GM12878 (cell line): Measurements from ENCODE around the gene CLASRP. TPM values are rescaled to one million over a fixed set of nuclear protein-coding genes. Genes with fewer than 3 reads are reported as not detected.

Experiments
- ATAC-seq: fragments of 200-7000 bp; cut with Tn5 transposase; 3 replicates; pipeline ENCODE4 v1.9.1; 2020; ENCODE audit warnings: mild to moderate bottlenecking, moderate library complexity
- BruUV-seq: library from RNA; stranded (reverse); fragments of 400-500 nt; replicated peaks from 2 replicates; lab custom pipeline; 2021; lab: Mats Ljungman, UMichigan
- CTCF ChIA-PET: fragments of 300-600 bp; sonication (Branson Sonifier 250); formaldehyde crosslinking; extraction: SDS; loops from one replicate; lab custom pipeline; 2021; ENCODE audit warnings: inconsistent platforms; lab: Yijun Ruan, JAX
- POLR2A ChIA-PET: fragments of 350-600 bp; formaldehyde crosslinking; extraction: SDS; loops from one replicate; lab custom pipeline; 2021; ENCODE audit warnings: inconsistent platforms; lab: Charles Lee
- RAD21 ChIA-PET: fragments of 300-600 bp; sonication (Branson Sonifier 250); formaldehyde crosslinking; loops from one replicate; lab custom pipeline; 2023; ENCODE audit warnings: antibody characterized with exemption; ENCODE audit not compliant: unreplicated experiment; lab: Charles Lee
- SMC1A ChIA-PET: fragments of 300-600 bp; sonication (Branson Sonifier 250); formaldehyde crosslinking; loops from one replicate; lab custom pipeline; 2023; ENCODE audit not compliant: unreplicated experiment, uncharacterized antibody; lab: Charles Lee
- DNase-seq: peaks from one replicate; pipeline ENCODE4 v3.0.0-alpha.2; 2011; ENCODE audit warnings: low read depth, low spot score
- FAIRE-seq: peaks from 3 replicates; lab custom pipeline; 2011; peaks lifted over from hg19 to GRCh38; lab: Jason Lieb, UNC
- H2AFZ ChIP-seq: 2 replicates; pipeline ENCODE4 v1.6.0; 2011; ENCODE audit warnings: low read depth, low read length, control low read depth; ENCODE audit not compliant: control insufficient read depth
- H3K27ac ChIP-seq: 2 replicates; pipeline ENCODE4 v1.5.1; 2011; ENCODE audit warnings: control low read depth; ENCODE audit not compliant: control insufficient read depth, insufficient read depth
- H3K27me3 ChIP-seq, 2 experiments: replicated peaks in 1 of 2; 2 replicates each; pipeline versions ENCODE4 v1.6.0 to v1.6.1; 2011; ENCODE audit warnings: low read length in 1 of 2; ENCODE audit not compliant: control insufficient read depth in 2 of 2, insufficient read depth in 2 of 2
- H3K36me3 ChIP-seq, 2 experiments: 2 replicates each; pipeline ENCODE4 v1.5.1; 2011; ENCODE audit warnings: low read length in 1 of 2; ENCODE audit not compliant: control insufficient read depth in 2 of 2, insufficient read depth in 2 of 2
- H3K4me1 ChIP-seq: 2 replicates; pipeline ENCODE4 v1.6.1; 2011; ENCODE audit warnings: mild to moderate bottlenecking, low read length, moderate library complexity, mixed read lengths; ENCODE audit not compliant: control insufficient read depth, insufficient read depth
- H3K4me2 ChIP-seq: 2 replicates; pipeline ENCODE4 v1.6.0; 2011; ENCODE audit warnings: control low read depth; ENCODE audit not compliant: control insufficient read depth, insufficient read depth
- H3K4me3 ChIP-seq: fragments of 200-600 bp; sonication (generic); 2 replicates; pipeline ENCODE4 v1.5.1; 2016
- H3K79me2 ChIP-seq: 2 replicates; pipeline ENCODE4 v1.6.0; 2011; ENCODE audit warnings: low read length; ENCODE audit not compliant: control insufficient read depth, insufficient read depth
- H3K9ac ChIP-seq: 2 replicates; pipeline ENCODE4 v1.8.0; 2011; ENCODE audit warnings: low read length, control low read depth, mixed read lengths; ENCODE audit not compliant: control insufficient read depth, insufficient read depth
- H3K9me3 ChIP-seq: replicated peaks from 3 replicates; pipeline ENCODE4 v1.5.1; 2011; ENCODE audit warnings: mild to moderate bottlenecking, low read length; ENCODE audit not compliant: control insufficient read depth, insufficient read depth
- H4K20me1 ChIP-seq: 2 replicates; pipeline ENCODE4 v1.6.0; 2011; ENCODE audit not compliant: control insufficient read depth, insufficient read depth
- CHD4 ChIP-seq: fragments of 200-600 bp; sonication (generic); IDR thresholded peaks from 2 replicates; pipeline ENCODE4 v1.6.1; 2016; ENCODE audit warnings: mild to moderate bottlenecking
- EGR1 ChIP-seq, 2 experiments: IDR thresholded peaks; 1 replicate in 1 of 2; 2 replicates in 1 of 2; pipeline ENCODE4 v1.6.1; 2011 to 2012; ENCODE audit warnings: low read depth in 2 of 2, low read length in 2 of 2, borderline replicate concordance in 1 of 2, mild to moderate bottlenecking in 1 of 2, moderate library complexity in 1 of 2
- POLR2A ChIP-seq: IDR thresholded peaks from 2 replicates; pipeline ENCODE4 v1.6.1; 2011; ENCODE audit warnings: low read depth, mild to moderate bottlenecking, low read length
- SMAD1 ChIP-seq: fragments of 450-650 bp; IDR thresholded peaks from 2 replicates; pipeline ENCODE4 v1.6.1; 2018; ENCODE audit warnings: mild to moderate bottlenecking, low read depth; ENCODE audit not compliant: partially characterized antibody
- WGBS: methylation state at CpG from one replicate; pipeline ENCODE4 v1.1.6; 2016; ENCODE audit warnings: low lambda C conversion rate; ENCODE audit not compliant: insufficient replicate concordance, insufficient coverage; ENCODE audit errors: missing lambda C conversion rate; 5-methylcytosine and 5-hydroxymethylcytosine counted together
- in situ Hi-C: fragments of 300-500 bp; cut with MboI; formaldehyde crosslinking; loops from 9 replicates; pipeline ENCODE4 v1.14.3; 2018; ENCODE audit warnings: mixed read lengths
- intact Hi-C: fragments of 100-400 bp; cut with micrococcal nuclease; formaldehyde crosslinking; loops from one replicate; pipeline ENCODE4 v1.14.2; 2022; ENCODE audit not compliant: unreplicated experiment
- polyA plus RNA-seq, 11 experiments: library from polyadenylated mRNA; depleted of rRNA in 4 of 11; unstranded in 6 of 11; stranded (reverse) in 5 of 11; fragments of >200 nt; fragmentation: Nextera tagmentation in 4 of 11; fragmentation: Illumina TruSeq in 1 of 11; extraction: Ambion mirVana in 4 of 11; extraction: Trizol in 1 of 11; gene quantifications; 1 replicate in 1 of 11; 2 replicates in 10 of 11; pipeline versions ENCODE4 v1.2.1 to v1.2.3, GENCODE V29; 2011 to 2016; ENCODE audit warnings: inconsistent platforms in 2 of 11, missing spikeins in 2 of 11, low read depth in 1 of 11
- total RNA-seq, 4 experiments: library from RNA; depleted of rRNA in 3 of 4; stranded (reverse); fragments of >200 nt in 3 of 4; fragmentation: Illumina TruSeq in 1 of 4; extraction: Trizol in 1 of 4; gene quantifications; 2 replicates each; pipeline versions ENCODE4 v1.2.1 to v1.2.3, GENCODE V29; 2013 to 2021
- TF ChIP-seq, protein P1 (sequence below): fragments of 450-650 bp; IDR thresholded peaks from 2 replicates; pipeline ENCODE4 v1.6.1; 2017; ENCODE audit warnings: mild to moderate bottlenecking
- TF ChIP-seq, protein P2 (sequence below): fragments of 450-650 bp; IDR thresholded peaks from 2 replicates; pipeline ENCODE4 v1.6.1; 2017; ENCODE audit warnings: antibody characterized with exemption, mild to moderate bottlenecking, moderate library complexity
- TF ChIP-seq, protein P3 (sequence below): IDR thresholded peaks from 2 replicates; pipeline ENCODE4 v1.6.1; 2012; ENCODE audit warnings: improper control_type of control experiment, low read depth, low read length; ENCODE audit not compliant: insufficient replicate concordance
- TF ChIP-seq, protein P4 (sequence below): IDR thresholded peaks from 2 replicates; pipeline ENCODE4 v1.6.1; 2012; ENCODE audit warnings: low read length, inconsistent platforms

The CLASRP gene
- total and polyA plus RNA-seq, 10 of the 15 experiments (the other 5 are each of a cell fraction or from before 2014, with no cell fraction given): 0.68 to 75.8 (median 30.2) TPM

DNA sequence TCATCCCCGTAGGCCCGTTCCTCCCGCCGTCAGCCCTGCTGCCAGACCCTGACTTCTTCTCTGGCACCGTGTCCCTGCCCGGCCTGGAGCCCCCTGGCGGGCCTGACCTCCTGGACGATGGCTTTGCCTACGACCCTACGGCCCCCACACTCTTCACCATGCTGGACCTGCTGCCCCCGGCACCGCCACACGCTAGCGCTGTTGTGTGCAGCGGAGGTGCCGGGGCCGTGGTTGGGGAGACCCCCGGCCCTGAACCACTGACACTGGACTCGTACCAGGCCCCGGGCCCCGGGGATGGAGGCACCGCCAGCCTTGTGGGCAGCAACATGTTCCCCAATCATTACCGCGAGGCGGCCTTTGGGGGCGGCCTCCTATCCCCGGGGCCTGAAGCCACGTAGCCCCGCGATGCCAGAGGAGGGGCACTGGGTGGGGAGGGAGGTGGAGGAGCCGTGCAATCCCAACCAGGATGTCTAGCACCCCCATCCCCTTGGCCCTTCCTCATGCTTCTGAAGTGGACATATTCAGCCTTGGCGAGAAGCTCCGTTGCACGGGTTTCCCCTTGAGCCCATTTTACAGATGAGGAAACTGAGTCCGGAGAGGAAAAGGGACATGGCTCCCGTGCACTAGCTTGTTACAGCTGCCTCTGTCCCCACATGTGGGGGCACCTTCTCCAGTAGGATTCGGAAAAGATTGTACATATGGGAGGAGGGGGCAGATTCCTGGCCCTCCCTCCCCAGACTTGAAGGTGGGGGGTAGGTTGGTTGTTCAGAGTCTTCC is 1.3 kb upstream of the CLASRP start:
- TF ChIP-seq CHD4 (no peak), EGR1 (IDR thresholded peaks at IDR 0.05; ENCODE audit: borderline replicate concordance in 1 of 2, low read depth in 2 of 2, low read length in 2 of 2) (no peak), POLR2A (0 out of 2 replicates have a peak, but pooled peaks have one; percentile 17), SMAD1 (no peak)
- TF ChIP-seq, protein P1, sequence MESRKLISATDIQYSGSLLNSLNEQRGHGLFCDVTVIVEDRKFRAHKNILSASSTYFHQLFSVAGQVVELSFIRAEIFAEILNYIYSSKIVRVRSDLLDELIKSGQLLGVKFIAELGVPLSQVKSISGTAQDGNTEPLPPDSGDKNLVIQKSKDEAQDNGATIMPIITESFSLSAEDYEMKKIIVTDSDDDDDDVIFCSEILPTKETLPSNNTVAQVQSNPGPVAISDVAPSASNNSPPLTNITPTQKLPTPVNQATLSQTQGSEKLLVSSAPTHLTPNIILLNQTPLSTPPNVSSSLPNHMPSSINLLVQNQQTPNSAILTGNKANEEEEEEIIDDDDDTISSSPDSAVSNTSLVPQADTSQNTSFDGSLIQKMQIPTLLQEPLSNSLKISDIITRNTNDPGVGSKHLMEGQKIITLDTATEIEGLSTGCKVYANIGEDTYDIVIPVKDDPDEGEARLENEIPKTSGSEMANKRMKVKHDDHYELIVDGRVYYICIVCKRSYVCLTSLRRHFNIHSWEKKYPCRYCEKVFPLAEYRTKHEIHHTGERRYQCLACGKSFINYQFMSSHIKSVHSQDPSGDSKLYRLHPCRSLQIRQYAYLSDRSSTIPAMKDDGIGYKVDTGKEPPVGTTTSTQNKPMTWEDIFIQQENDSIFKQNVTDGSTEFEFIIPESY: no peak
- TF ChIP-seq, protein P2, sequence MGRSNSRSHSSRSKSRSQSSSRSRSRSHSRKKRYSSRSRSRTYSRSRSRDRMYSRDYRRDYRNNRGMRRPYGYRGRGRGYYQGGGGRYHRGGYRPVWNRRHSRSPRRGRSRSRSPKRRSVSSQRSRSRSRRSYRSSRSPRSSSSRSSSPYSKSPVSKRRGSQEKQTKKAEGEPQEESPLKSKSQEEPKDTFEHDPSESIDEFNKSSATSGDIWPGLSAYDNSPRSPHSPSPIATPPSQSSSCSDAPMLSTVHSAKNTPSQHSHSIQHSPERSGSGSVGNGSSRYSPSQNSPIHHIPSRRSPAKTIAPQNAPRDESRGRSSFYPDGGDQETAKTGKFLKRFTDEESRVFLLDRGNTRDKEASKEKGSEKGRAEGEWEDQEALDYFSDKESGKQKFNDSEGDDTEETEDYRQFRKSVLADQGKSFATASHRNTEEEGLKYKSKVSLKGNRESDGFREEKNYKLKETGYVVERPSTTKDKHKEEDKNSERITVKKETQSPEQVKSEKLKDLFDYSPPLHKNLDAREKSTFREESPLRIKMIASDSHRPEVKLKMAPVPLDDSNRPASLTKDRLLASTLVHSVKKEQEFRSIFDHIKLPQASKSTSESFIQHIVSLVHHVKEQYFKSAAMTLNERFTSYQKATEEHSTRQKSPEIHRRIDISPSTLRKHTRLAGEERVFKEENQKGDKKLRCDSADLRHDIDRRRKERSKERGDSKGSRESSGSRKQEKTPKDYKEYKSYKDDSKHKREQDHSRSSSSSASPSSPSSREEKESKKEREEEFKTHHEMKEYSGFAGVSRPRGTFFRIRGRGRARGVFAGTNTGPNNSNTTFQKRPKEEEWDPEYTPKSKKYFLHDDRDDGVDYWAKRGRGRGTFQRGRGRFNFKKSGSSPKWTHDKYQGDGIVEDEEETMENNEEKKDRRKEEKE: no peak
- TF ChIP-seq, protein P3, sequence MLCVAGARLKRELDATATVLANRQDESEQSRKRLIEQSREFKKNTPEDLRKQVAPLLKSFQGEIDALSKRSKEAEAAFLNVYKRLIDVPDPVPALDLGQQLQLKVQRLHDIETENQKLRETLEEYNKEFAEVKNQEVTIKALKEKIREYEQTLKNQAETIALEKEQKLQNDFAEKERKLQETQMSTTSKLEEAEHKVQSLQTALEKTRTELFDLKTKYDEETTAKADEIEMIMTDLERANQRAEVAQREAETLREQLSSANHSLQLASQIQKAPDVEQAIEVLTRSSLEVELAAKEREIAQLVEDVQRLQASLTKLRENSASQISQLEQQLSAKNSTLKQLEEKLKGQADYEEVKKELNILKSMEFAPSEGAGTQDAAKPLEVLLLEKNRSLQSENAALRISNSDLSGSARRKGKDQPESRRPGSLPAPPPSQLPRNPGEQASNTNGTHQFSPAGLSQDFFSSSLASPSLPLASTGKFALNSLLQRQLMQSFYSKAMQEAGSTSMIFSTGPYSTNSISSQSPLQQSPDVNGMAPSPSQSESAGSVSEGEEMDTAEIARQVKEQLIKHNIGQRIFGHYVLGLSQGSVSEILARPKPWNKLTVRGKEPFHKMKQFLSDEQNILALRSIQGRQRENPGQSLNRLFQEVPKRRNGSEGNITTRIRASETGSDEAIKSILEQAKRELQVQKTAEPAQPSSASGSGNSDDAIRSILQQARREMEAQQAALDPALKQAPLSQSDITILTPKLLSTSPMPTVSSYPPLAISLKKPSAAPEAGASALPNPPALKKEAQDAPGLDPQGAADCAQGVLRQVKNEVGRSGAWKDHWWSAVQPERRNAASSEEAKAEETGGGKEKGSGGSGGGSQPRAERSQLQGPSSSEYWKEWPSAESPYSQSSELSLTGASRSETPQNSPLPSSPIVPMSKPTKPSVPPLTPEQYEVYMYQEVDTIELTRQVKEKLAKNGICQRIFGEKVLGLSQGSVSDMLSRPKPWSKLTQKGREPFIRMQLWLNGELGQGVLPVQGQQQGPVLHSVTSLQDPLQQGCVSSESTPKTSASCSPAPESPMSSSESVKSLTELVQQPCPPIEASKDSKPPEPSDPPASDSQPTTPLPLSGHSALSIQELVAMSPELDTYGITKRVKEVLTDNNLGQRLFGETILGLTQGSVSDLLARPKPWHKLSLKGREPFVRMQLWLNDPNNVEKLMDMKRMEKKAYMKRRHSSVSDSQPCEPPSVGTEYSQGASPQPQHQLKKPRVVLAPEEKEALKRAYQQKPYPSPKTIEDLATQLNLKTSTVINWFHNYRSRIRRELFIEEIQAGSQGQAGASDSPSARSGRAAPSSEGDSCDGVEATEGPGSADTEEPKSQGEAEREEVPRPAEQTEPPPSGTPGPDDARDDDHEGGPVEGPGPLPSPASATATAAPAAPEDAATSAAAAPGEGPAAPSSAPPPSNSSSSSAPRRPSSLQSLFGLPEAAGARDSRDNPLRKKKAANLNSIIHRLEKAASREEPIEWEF: no peak
- TF ChIP-seq, protein P4, sequence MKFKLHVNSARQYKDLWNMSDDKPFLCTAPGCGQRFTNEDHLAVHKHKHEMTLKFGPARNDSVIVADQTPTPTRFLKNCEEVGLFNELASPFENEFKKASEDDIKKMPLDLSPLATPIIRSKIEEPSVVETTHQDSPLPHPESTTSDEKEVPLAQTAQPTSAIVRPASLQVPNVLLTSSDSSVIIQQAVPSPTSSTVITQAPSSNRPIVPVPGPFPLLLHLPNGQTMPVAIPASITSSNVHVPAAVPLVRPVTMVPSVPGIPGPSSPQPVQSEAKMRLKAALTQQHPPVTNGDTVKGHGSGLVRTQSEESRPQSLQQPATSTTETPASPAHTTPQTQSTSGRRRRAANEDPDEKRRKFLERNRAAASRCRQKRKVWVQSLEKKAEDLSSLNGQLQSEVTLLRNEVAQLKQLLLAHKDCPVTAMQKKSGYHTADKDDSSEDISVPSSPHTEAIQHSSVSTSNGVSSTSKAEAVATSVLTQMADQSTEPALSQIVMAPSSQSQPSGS: 0 out of 2 replicates have a peak, but pooled peaks have one; percentile 5
- TF ChIP-seq, all 136 proteins: peak for 2
- 95% methylated on average over 33 of the region's 37 CpGs for WGBS
- POLR2A ChIA-PET: interaction anchor here (1.2 kb wide), 1 partner anchor 14 kb away, joined by 3 read pairs; no protein-coding TSS in a partner anchor
- CTCF ChIA-PET: interaction anchor here (1.0 to 2.9 kb wide), 5 partner anchors 11 to 49 kb away, joined by 3 to 14 read pairs (median 7); no protein-coding TSS in a partner anchor
- H3K9me3 ChIP-seq: no peaks in the 10 kb centered on the region
- H2AFZ ChIP-seq: no peak overlapping the region
- no peak overlapping the region for H3K27ac ChIP-seq
- ATAC-seq: no peak
- peaks cover 14 to 31% of the 10 kb centered on the region in 2 experiments for H3K36me3 ChIP-seq
- H3K4me3 ChIP-seq: no peak overlapping the region
- H3K9ac ChIP-seq: no peak overlapping the region
- peaks cover 10% of the 10 kb centered on the region for H3K4me1 ChIP-seq
- no peak for FAIRE-seq
- DNase-seq: no peak
- BruUV-seq: no TSS peak
- SMC1A ChIA-PET: interaction anchor here (1.5 to 1.6 kb wide), 2 partner anchors 10 to 14 kb away, joined by 3 read pairs; no protein-coding TSS in a partner anchor
- intact Hi-C loops: no loop called here
- peaks cover 34% of the 10 kb centered on the region for H3K79me2 ChIP-seq
- H4K20me1 ChIP-seq: peaks cover 7% of the 10 kb centered on the region; the same call in 1 of the 2 replicates
- in situ Hi-C loops: no loop called here
- H3K27me3 ChIP-seq: no peaks in the 10 kb centered on the region
- RAD21 ChIA-PET: interaction anchor here (0.6 to 3.3 kb wide), 5 partner anchors 10 to 733 kb away, joined by 3 to 21 read pairs (median 9); no protein-coding TSS in a partner anchor
- H3K4me2 ChIP-seq: no peak overlapping the region
